GM10248 (cell line): ENCODE measurements around the gene DIP2C.

Source experiments
- CTCF ChIA-PET: fragments of 300-600 bp; sonication (Branson Sonifier 250); formaldehyde crosslinking; extraction: SDS; loops from one replicate; lab custom pipeline; 2021; ENCODE audit warnings: antibody characterized with exemption; lab: Yijun Ruan, JAX
- POLR2A ChIA-PET: fragments of 350-650 bp; sonication (Branson Sonifier 250); formaldehyde crosslinking; extraction: SDS; loops from one replicate; lab custom pipeline; 2020; ENCODE audit warnings: antibody characterized with exemption; lab: Yijun Ruan, JAX
- DNase-seq: peaks from one replicate; pipeline ENCODE4 v3.0.0; 2012; ENCODE audit errors: extremely low spot score
- TF ChIP-seq, protein P1 (sequence below): IDR thresholded peaks from 2 replicates; pipeline ENCODE4 v1.5.1; 2012; ENCODE audit warnings: mild to moderate bottlenecking, low read depth; ENCODE audit errors: extremely low read depth, missing control alignments, control extremely low read depth

The DIP2C gene

DNA sequence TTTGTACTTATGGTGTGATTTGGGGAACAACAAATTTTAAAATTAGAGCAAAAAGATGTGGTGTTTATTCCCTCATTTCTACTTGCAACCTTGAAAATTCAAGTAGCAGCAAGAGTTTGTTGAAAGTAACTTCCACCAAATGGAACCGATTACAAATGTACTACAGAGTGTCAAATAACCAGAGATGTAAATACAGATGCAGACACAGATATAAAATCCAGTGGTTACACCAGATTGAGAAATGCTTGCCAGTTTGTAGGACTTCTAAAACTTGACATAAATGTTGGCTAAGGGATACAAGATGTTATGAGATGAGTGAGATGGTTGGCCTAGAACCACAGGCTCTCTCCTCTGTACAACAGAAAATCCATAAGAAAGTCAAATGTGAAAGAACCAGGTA lies 162.1 kb downstream of the DIP2C start:
- CTCF ChIA-PET = no interaction called here
- no peak for DNase-seq
- TF ChIP-seq, protein P1, sequence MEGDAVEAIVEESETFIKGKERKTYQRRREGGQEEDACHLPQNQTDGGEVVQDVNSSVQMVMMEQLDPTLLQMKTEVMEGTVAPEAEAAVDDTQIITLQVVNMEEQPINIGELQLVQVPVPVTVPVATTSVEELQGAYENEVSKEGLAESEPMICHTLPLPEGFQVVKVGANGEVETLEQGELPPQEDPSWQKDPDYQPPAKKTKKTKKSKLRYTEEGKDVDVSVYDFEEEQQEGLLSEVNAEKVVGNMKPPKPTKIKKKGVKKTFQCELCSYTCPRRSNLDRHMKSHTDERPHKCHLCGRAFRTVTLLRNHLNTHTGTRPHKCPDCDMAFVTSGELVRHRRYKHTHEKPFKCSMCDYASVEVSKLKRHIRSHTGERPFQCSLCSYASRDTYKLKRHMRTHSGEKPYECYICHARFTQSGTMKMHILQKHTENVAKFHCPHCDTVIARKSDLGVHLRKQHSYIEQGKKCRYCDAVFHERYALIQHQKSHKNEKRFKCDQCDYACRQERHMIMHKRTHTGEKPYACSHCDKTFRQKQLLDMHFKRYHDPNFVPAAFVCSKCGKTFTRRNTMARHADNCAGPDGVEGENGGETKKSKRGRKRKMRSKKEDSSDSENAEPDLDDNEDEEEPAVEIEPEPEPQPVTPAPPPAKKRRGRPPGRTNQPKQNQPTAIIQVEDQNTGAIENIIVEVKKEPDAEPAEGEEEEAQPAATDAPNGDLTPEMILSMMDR = no peak
- POLR2A ChIA-PET = no interaction called here

DNA sequence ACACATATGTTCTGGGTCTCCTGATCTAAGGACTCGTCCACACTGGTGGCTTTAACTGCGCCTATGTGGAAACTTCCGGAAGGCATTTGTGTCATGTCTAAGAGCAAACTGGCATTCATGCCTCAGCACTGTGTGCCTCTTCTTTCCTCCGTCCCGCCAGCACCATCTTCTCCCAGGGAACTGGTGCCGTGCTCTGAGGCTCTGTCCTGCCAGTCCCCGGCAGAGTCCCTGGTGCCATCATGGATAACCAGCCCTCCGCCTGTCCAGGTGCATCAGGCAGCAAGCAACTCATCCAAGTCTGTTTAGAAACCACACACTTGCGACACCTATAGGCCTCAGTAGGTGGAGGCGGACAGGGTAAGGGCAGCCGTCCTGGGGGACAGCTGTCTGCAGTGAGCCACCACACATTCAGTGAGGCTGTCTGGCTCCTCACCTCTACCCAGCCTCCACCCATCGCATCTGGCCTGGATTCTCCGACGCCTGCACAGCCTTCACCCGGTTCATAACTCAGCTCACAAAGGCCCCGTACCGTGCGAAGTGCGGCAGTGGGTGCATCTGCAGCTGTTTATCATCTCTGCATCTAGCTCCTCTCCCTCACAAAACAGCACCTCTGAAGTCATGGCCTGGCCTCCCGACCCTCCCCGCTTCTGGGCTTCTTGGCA lies 162.7 kb downstream of the DIP2C start:
- DNase-seq = no peak
- ChIA-PET CTCF (no interaction called here), POLR2A (no interaction called here)
- TF ChIP-seq, protein P1 = peak; percentile 7

DNA sequence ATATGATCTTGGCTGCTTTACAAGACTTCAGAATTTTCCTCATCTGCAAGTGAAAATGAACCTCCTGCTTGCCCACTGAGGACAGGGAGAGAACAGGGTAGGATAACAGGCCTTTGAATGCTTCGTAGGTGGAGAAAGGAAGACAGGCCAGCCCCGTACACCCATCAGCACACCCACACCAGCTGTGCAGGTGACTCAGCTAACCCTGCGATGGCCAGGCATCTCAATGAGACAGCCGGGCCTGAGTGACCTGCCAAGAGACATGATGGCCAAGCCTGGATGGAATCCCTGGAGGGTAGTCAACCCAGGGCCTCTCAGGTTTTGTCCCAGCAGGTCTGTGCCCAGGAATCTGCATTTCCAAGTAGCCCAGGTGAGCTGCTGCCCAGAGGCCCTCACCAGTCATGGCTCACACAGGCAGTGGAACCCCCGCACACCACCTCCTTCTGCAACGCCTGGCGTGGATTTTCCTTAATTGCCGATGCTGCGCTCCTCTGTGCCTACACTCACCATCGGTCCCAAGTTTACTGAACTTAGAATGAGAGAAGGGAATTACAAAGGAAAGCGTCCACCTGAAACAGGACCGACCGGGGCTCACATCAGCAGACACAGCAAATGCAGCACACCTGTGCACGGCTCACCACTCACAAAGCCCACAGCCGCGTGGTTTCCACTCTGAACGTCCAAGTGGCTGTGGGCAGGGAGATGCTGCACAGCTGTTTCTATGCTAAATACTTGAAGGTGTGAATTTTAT lies 163.7 kb downstream of the DIP2C start:
- TF ChIP-seq, protein P1 = no peak
- ChIA-PET POLR2A (no interaction called here), CTCF (no interaction called here)
- no peak for DNase-seq

DNA sequence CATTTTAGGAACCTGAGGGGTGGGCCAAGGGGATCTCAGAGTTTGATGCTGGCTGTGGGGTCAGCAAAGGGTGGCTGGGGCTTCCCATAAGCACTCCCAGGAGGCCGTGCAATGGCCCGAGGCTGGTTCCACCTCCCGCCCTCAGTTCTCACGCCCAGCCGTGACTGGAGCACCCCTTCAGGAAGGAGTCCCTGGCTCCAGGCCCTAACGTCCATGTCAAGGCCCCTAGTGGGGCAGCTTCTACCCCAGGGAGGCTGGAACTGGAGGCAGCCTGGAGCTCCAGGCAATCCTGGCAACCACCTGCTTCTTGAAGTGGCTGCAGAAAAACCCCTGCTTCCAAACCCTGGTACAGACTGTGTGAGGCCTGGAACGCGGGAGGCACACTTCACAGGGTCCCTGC lies 165.5 kb downstream of the DIP2C start:
- ChIA-PET POLR2A (no interaction called here), CTCF (no interaction called here)
- no peak for DNase-seq
- TF ChIP-seq, protein P1 = no peak

DNA sequence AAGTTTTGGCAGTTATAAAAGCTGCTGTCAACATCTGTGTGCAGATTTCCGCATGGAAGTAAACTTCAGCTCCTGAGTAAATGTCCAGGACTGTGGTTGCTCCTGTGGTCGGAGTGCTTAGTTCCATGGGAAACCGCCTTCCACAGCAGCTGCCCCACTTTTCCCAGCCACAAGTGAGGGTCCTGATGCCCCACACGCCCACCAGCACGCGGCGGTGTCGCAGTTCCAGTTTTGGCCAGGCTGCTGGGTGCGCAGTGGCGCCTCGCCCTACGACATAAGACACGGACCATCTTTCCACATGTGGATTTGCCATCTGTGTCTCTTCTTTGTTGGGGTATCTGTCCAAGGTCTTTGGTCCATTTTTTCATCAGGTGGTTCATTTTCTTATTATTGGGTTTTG lies 167.1 kb downstream of the DIP2C start:
- TF ChIP-seq, protein P1 = no peak
- DNase-seq = no peak
- ChIA-PET CTCF (no interaction called here), POLR2A (no interaction called here)

DNA sequence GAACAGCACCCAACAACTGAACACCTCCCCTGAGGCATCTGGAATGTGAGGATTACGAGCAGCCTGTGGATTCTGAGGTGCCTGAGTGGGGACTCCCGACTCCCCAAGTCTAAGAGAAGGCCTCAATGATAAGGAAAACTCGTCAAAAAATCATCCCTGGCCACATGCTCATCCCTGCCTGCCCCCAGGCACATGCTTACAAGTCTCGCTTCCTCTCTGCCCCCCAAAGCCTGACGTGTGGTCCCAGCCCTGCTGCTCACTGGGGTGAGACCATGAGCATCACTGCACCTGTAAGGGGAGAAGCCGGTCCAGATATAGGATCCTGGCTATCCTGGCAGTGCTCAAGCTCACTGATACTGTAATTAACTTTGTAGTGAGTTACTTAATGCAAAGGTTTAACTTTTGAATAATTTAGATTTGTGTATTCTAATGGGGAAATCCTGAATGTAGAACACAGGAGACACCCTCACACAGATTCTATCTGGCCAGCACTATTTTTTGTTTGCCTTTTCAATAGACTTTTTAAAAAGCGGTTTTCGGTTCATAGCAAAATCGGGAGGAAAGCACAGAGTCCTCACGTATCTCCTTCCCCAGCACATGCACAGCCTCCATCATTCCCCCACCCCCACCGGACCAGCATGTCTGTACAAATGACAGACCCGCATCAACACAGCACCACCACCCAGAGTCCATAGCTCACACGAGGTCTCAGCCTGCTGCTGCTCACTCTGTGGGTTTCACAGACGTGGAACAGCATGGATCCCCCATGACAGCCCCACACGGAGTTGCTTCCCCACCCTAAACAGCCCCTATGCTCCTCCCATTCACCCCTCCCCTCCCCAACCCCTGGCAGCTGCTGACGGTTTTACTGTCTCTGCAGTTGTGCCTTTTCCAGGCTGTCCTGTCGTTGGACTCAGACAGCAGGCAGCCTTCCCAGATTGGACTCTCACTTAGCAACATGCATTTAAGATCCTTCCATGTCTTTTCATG lies 167.9 kb downstream of the DIP2C start:
- no peak for DNase-seq
- TF ChIP-seq, protein P1 = no peak
- POLR2A ChIA-PET = no interaction called here
- CTCF ChIA-PET = no interaction called here
